HG03039 (cell line): ENCODE results near the gene LRRN3.

Source experiments
- ATAC-seq: cut with Tn5 transposase; IDR thresholded peaks from one replicate; pipeline ENCODE4 v1.9.1; 2021; ENCODE audit warnings: mild to moderate bottlenecking, moderate library complexity; ENCODE audit not compliant: unreplicated experiment

Gene LRRN3

DNA sequence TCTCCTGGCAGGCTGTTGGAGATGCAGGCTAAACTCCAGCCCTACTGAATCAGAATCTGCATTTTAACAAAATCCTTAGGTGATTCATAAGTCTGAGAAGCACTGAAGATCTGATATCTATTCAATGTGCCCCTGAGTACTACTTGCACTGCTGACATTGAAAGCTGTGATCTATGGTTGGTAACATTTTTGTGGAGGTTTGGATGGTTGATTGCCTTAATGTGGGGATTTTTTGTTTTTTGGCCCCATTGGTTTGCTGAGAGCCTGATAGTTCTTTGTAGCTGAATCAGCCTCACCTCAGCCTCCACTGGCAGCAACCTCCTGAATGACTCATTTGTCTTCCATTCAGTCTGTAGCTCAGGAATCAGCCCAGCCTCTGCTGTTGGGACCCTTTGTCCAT, 14.7 kb upstream of the LRRN3 start:
- no peak for ATAC-seq

DNA sequence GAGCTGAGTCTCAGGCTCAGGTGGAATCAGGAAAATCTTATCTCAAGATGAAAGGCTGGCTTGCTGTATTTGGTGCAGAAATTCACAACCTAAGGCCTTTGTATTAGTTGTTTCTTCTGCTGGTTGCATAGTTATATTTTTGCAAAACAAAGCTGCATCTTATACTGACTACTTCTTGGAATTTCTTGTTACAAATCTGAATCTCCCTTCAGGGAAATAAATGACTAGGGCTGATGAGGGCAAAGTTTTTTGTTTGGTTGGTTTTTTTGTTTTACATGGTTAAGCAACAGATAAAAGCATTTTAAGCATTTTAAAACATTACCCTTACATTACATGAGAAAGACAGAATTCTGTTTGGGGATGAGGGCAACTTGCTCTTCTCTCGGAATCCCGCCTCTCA, 13.9 kb upstream of the LRRN3 start:
- no peak for ATAC-seq

DNA sequence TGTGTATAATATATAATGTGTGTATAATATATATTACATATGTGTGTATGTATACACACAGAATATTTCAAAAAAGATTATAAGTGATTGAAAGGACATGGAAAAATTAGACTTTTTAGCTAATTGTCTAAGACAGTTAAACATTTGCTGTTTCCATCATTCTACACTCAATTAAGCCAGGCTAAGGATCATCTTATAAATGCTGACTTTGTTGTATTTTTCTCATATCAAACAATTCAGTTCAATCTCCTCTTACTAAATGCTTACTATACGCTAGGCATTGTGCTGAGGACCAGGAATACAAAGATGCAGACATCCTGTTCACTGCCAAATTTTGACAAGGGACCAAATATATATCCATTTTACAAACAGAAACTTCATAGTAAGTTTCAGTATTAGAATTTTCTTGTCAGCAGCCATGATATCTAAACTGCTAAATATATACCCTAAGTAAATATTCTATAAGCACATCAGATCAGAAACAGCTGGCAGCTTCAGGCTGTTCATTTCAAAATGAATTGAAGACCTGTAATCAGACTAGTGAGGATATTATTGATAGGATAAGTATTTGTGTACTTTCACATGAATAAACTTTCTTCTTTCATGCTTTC, 10.3 kb upstream of the LRRN3 start:
- ATAC-seq: no peak

DNA sequence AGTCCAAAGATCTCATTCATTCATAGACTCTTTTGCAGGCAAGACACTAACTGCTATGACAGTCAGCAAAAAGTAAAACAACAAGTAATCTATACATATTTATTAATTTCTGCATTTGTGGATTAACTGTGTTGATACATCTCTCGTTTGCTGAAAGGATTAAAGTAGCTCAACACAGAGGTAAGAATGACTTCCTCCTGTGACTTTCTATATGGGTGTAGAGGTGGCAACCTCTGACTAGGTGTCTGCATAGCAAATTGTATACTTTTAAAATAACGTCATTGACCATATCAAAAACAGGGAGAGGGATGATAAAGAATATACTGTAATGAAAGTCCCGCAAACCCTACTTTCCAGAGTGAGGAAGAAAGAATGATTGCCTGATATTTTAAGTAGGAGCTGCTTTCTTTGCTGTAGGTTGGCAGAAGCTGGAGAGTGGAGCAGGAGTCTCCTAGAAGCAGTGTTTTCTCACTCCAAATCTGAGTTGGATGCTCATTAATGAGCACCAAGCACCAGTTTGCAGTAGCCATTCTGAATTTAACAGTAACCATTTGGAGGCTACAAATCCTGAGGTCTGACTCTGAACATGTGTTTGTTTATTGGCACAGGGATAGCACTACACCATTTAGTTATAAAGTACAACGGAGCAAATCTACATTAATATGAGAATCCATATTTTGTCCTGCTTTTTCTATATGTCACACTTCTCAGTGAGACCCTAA, 9.2 kb upstream of the LRRN3 start:
- no peak for ATAC-seq

DNA sequence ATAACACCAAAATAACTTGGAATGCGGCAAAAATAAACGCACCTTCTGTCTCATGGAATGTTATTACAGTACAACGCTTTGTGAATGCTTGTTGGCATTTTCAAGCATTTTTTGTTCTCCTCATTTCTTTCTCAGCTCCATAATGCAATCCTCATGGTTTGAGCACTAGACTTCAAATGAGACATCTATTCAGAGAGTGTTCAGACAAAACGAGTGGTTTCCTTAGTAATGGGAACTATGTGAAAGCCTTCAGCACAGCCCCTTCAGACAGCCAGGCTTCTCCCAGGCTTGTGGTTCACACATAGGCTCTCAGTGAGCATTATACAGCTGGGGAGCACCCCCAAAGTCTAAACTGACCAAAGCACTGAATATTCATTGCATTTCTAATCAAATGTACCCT, 8.6 kb upstream of the LRRN3 start:
- no peak for ATAC-seq

DNA sequence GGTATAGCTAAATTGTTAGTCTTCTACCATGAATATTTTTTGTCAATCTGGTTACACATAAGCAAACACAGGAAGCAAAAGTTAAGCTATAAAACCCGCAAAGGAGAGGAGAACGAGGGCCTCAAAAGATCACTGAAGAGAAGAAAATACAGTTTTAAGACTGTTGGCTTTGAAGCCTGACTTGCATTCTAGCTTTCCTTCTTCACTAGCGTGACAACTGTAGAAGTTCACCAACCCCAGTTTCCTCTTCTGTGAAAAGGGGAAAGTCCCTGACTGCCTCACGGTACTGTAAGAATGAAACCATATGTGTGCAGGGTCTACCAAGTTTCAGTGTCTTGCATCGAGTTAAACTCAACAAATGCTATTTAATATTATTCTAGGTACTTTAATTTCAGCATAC, 7.5 kb upstream of the LRRN3 start:
- ATAC-seq: peak; percentile 98

DNA sequence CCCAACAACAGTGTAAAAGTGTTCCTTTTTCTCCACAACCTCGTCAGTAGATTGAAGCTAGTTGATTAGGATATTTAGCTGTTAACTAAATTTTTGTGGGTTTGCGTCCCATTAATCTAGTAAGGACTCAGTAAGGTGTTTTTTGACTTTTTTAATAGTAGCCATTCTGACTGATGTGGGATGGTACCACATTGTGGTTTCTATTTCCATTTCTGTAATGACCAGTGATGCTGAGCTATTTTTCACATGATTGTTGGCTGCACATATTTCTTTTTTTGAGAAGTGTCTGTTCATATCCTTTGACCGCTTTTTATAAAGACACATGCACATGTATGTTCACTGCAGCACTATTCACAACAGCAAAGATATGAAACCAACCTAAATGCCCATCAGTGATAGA, 5.6 kb upstream of the LRRN3 start:
- ATAC-seq: no peak

DNA sequence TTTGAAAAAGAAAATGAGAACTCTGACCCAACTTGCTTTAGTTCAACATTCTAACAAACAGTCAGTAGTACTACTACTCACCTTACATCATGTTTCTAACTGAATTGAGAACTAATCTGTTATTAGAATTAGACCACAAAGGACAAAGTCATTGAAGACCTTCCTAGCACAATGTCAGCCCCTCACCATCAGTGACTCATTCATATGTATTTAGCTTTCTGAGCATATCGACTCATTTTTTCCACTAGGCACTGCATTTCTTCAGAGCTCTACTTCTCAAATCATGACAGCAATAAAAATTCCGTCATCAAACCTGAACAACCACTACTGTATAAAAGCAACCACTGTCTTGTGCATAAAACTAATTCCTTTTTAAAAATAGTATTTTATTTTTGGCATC, 4.4 kb upstream of the LRRN3 start:
- no peak for ATAC-seq

DNA sequence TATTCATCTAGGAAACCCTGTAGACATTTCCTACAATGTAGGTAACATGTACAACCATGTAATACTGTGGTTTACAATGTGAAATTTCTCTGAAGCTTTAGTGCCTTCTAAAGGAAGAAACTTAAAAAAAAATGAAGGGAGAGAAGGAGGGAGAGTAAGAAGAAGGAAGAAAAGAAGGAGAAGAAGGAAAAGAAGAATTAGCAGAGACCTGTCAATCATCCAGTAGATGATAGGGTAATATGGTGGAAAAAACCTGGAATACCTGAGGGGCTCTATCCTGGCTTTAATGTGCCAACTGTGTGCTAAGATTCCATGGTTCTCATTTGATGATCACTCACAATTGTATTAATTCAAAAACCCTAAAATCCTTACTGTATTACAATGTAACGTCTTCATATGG, 2.6 kb upstream of the LRRN3 start:
- ATAC-seq: no peak

DNA sequence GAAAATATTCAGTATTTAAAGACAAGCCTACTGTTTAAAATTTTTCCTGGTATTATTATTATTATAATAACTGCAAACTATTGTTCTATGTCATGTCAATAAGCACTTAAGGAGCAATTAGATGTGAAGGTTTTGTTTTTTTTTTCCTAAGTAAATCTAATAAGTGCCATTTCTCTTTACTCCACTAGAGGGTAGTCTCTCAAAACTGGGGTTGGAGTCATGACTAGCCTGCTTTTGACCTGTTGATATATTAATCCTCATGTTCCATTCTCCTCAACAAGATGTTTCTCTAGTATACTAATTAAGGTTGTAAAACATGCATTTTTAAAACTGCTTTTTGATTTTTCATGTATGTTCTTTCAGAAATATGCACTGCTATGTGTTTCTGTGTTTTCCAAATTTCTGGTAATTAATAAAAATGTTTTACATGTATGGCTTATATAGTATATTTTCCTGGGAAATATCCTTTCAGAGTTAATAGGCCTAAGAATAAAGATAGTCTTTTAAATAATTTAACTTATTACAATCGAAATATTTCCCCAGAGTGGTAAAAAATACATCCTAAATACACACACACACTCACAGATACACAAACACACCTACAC, 1.0 kb upstream of the LRRN3 start:
- no peak for ATAC-seq

DNA sequence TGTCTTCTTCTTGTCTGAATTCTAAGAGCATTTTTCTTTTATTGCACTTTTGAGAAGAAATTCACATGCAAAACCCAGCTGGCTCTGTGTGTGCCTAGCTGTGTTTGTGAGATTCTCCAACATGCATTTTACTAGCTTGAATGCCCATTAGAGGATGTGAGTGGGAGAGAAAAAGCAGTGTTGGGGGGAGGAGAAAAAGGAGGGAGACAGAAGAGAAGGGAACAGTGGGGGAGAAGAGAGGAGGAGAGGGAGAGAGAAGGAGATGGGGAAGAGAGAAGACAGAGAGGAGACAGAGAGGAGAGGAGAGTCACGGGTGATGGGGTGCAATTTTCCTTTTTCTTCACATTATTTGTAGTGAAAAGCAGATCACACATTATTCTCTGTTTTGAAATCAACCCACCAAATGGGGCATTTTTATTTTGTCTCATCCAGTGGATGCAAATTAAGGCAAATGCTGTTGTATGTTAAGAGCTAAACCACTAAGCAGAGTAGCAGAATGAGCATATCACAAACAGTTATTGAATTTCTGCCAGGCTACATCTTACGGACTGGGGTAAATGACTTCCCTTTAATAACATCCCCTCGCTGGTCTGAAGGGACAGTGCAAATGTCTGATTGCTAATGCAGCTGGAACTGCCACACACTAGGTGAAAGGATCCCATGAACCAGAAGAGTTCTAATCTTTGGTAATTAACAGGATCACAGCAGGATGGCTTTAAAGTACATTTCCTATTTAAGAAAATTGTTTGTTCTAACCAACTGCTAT, 849 bp downstream of the LRRN3 start:
- no peak for ATAC-seq

DNA sequence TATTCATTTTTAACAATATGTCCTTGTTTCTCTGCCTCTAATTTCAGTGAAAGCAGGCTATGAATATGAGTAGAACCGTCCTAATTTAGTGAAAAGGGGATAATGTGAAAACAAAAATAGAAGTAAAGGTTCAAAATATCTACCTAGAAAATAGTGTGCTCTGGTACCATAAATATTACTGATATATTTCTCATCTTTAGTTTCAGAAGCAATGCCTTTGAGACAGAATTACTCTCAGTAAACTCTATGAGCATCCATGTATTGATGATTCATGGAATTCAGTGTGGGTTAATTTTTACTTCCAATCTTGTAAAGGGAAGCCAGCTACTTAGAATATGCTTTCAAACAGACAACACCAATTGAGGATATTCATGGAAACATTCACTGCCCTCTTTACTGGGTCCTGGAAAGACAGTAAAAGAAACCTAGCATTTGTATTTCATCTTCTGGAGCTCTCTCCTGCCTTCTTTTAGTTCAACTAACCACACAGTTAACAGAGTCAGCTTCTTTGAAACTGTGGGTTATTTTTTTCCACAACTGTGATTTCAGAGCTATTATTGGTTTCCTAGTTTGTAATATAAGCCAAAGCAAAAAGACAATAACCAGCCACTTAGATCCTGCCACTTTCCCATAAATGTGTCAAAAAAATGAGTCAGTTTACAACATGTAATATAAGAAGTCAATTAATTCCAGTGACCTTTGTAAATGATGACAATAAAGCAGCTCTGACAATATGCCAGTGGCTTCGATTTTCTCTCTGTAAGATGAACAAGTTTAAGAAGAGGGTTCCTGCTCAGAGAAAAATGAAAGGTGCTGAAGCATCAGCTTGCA, 1.7 kb downstream of the LRRN3 start:
- peak; percentile 44 for ATAC-seq

DNA sequence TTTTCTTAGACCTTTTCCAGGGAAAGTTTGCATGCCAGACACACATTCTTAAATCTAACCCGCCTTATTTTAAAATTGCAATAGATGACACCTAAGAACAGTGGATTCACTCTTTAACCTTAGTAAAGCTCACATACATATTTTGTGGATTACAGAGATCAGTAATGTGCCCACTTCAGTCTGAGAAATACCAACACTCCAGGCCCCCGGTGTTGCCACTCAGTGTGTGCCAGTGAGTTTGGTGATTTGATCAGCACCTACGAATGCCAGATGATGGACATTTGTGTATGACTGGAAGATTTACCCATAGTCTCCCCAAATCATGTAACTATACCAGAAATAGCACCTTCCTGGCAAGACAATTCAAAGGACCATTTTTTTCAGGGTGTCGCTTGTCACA, 2.6 kb downstream of the LRRN3 start:
- no peak for ATAC-seq

DNA sequence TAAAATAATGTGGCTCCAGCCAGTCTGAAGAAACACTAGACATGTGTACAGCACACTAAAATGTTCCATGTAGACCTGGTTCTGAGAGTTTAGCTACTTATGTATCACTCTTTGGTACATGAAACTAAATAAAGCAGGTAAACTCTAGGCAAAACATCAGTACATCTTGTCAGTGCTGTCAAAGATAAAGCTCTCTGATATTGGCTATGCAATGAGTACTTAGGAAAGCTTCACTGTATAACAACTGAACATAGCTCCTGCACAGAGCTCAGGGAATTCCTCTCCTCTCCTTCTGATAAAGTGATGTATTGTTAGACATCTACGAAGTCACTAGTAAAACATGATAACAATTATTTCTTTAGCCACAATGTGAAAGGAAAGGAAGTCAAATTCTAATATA, 3.5 kb downstream of the LRRN3 start:
- ATAC-seq: no peak

DNA sequence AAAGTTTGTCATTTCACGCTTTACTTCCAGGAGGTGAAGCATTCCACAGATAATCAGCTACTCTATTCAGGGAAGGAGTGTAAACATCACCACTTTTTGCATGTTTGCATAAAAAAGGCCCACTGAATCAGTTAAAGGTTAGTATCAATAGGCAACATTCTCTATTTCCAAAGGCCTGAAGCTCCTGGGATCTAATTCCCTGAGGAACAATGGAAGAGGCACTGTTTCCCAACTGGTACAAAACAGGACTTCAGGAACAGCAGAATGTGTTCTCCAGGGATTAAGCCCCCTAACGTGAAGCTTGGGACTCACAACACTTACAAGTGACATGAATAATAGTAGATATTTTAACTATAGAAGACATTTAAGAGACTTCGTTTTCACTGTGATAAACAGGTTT, 6.1 kb downstream of the LRRN3 start:
- no peak for ATAC-seq

DNA sequence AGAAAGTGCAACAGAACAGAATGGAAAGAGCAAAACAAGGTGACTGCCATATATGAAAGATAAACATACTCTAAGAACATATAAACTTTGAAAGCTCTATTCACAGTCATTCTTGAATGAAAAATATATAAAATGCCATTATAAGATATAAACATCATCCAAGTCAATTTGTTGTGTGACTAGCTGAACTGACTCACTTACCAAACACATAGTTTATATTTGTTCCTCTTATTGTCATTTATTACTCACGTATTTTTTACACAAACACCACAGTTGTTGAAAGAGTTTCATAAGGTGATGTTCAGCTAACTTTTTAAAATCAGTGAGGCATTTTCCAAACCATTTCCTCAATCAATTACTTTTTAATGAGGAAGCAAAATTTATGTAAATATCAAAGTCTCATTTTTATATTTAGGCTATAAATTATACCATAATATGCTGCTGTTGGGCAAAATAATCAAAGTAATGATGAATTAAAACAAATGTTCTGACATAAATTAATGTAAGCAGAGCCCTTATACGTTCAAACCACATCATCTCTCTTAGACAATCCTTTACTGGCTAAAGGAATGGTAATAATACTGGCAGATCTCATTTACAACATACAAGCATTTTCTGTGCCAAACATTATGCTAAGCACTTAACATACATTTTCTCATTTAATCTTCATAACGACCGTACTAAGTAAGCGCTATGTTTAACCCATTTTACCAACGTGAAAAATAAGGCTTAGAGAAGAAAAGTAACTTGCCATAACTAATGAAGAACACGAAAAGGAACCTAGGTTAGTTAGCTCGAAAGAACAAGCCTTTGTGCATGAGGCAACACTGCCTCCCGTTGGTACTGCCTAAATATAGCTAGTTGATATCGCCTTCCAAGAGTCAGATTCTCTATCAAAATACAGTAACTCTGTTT, 7.3 kb downstream of the LRRN3 start:
- peak; percentile 66 for ATAC-seq

DNA sequence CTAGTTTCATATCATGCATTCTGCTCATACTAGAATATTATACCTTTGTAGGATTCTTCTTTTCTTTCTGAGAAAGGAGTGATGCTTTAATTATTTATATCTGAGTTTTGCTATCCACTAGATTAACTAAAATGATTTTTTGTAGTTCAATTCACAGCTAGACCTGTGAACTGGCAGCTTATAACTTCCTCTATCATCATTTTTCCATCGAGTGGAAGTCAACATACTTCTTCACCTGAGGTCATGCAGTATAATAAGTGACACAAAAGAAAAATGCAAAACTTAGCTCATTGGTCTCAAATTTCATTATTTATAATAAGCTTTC, 8.0 kb downstream of the LRRN3 start:
- ATAC-seq: no peak

DNA sequence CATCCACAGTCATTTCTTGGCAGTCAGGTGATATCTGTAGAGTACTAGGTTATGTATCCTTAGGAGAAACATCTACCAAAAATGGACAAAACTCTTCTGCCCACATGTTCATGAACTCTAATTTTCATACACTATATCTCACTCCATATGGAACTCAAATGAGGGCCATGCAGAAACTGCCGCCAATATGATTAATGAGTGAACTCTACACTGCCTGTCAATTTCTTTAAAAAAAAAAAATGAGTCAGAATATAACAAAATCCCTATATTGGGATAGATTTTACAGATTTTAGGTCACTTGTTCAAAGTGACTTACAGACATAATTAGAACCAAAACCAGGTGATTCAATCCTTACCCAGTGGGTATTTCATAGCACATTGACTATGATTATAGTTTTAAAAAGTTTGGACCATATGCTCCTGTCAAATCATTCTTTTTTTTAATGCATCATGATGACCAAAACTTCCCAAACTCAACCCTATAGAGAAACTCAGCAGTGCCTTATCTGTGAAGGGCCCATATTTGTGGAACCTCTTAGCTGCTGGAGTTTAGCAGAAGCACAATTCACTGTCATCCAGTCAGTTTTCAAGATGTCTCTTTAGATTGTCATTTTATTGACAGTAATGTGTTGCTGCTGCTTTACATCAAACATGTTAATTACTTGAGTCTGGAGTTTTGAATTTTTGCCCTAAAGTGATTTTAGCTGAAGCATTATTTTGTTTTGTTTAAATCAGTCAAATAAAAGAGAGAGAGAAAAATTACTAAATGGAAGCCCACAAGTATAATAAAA, 11.1 kb downstream of the LRRN3 start:
- no peak for ATAC-seq

DNA sequence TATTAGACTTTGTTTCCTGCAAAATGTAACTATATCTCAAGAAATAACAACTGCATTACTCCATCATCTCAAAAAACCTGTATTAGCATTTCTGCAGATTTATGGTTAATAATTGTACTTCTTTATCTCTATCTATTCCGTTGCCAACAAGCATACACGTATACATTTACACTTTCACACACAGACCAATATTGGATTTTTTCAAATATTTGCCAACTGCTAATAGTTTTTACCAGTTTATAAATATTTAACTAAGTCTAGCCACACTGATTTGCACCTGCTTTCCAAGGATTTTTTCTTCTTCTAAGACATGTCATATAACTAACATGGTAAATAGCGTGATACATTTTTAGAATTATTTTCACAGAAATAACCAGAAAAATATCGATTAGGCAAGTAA, 12.2 kb downstream of the LRRN3 start:
- no peak for ATAC-seq
